ENCODE results near the gene RHBDF1. TPM values are rescaled to one million over a fixed set of nuclear protein-coding genes. Genes with fewer than 3 reads are reported as not detected.

Gene RHBDF1
- total and polyA plus RNA-seq, 2 of the 13 experiments (the other 11 are each of a cell fraction or from before 2014, with no cell fraction given) = 5.4 to 26.9 TPM

DNA sequence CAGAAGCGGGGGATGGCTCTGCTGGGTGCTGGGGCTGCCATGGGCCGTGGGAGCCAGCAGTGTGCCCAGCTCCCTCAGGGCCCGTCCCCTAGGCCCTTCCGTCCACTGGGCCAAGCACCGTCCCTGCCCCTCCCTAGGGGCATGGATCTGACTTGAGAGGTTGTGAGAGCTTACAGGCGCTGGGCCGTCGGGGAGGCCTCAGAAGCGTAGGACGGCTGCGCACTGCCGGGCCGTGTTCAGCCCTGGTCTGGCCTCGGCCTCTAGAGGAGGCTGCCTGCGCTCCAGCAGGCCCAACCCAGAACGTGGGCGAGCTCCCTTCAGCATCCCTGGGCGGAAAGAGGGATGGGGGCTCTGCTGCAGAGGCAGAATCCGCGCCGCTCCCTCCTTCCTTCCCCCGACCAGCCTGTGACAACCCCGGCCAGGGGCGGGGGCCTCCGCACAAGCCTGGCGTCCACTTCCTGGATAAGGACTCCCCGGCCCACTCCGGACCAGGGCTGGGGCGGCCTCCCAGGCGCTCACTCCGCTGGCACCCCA lies 4.9 kb upstream of the RHBDF1 start (continued):
- TF ChIP-seq, protein P1, sequence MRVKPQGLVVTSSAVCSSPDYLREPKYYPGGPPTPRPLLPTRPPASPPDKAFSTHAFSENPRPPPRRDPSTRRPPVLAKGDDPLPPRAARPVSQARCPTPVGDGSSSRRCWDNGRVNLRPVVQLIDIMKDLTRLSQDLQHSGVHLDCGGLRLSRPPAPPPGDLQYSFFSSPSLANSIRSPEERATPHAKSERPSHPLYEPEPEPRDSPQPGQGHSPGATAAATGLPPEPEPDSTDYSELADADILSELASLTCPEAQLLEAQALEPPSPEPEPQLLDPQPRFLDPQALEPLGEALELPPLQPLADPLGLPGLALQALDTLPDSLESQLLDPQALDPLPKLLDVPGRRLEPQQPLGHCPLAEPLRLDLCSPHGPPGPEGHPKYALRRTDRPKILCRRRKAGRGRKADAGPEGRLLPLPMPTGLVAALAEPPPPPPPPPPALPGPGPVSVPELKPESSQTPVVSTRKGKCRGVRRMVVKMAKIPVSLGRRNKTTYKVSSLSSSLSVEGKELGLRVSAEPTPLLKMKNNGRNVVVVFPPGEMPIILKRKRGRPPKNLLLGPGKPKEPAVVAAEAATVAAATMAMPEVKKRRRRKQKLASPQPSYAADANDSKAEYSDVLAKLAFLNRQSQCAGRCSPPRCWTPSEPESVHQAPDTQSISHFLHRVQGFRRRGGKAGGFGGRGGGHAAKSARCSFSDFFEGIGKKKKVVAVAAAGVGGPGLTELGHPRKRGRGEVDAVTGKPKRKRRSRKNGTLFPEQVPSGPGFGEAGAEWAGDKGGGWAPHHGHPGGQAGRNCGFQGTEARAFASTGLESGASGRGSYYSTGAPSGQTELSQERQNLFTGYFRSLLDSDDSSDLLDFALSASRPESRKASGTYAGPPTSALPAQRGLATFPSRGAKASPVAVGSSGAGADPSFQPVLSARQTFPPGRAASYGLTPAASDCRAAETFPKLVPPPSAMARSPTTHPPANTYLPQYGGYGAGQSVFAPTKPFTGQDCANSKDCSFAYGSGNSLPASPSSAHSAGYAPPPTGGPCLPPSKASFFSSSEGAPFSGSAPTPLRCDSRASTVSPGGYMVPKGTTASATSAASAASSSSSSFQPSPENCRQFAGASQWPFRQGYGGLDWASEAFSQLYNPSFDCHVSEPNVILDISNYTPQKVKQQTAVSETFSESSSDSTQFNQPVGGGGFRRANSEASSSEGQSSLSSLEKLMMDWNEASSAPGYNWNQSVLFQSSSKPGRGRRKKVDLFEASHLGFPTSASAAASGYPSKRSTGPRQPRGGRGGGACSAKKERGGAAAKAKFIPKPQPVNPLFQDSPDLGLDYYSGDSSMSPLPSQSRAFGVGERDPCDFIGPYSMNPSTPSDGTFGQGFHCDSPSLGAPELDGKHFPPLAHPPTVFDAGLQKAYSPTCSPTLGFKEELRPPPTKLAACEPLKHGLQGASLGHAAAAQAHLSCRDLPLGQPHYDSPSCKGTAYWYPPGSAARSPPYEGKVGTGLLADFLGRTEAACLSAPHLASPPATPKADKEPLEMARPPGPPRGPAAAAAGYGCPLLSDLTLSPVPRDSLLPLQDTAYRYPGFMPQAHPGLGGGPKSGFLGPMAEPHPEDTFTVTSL (CRISPR knock-in tag; IDR thresholded peaks at IDR 0.05; ENCODE audit: borderline replicate concordance) = 0 out of 2 replicates have a peak, but pooled peaks have one; percentile 33
- TF ChIP-seq, protein P2, sequence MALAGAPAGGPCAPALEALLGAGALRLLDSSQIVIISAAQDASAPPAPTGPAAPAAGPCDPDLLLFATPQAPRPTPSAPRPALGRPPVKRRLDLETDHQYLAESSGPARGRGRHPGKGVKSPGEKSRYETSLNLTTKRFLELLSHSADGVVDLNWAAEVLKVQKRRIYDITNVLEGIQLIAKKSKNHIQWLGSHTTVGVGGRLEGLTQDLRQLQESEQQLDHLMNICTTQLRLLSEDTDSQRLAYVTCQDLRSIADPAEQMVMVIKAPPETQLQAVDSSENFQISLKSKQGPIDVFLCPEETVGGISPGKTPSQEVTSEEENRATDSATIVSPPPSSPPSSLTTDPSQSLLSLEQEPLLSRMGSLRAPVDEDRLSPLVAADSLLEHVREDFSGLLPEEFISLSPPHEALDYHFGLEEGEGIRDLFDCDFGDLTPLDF (CRISPR knock-in tag; IDR thresholded peaks at IDR 0.05) = no peak
- no peak for TF ChIP-seq ZFP37 (CRISPR knock-in tag; IDR thresholded peaks at IDR 0.05; ENCODE audit: borderline replicate concordance)
- no peak for TF ChIP-seq POLR2A (IDR thresholded peaks at IDR 0.05; ENCODE audit: insufficient read depth in 1 of 2, low read depth in 2 of 2, low read length in 2 of 2)
- TF ChIP-seq ZKSCAN8 (CRISPR knock-in tag; IDR thresholded peaks at IDR 0.05; ENCODE audit: borderline replicate concordance) = no peak
- TF ChIP-seq, protein P3, sequence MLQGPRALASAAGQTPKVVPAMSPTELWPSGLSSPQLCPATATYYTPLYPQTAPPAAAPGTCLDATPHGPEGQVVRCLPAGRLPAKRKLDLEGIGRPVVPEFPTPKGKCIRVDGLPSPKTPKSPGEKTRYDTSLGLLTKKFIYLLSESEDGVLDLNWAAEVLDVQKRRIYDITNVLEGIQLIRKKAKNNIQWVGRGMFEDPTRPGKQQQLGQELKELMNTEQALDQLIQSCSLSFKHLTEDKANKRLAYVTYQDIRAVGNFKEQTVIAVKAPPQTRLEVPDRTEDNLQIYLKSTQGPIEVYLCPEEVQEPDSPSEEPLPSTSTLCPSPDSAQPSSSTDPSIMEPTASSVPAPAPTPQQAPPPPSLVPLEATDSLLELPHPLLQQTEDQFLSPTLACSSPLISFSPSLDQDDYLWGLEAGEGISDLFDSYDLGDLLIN (CRISPR knock-in tag; IDR thresholded peaks at IDR 0.05; ENCODE audit: borderline replicate concordance) = no peak
- TF ChIP-seq ZNF337 (CRISPR knock-in tag; IDR thresholded peaks at IDR 0.05; ENCODE audit: borderline replicate concordance, low read depth) = 0 out of 2 replicates have a peak, but pooled peaks have one; percentile 29
- TF ChIP-seq, protein P4, sequence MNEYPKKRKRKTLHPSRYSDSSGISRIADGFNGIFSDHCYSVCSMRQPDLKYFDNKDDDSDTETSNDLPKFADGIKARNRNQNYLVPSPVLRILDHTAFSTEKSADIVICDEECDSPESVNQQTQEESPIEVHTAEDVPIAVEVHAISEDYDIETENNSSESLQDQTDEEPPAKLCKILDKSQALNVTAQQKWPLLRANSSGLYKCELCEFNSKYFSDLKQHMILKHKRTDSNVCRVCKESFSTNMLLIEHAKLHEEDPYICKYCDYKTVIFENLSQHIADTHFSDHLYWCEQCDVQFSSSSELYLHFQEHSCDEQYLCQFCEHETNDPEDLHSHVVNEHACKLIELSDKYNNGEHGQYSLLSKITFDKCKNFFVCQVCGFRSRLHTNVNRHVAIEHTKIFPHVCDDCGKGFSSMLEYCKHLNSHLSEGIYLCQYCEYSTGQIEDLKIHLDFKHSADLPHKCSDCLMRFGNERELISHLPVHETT (CRISPR knock-in tag; conservative IDR thresholded peaks at IDR 0.05) = no peak
- TF ChIP-seq, protein P5, sequence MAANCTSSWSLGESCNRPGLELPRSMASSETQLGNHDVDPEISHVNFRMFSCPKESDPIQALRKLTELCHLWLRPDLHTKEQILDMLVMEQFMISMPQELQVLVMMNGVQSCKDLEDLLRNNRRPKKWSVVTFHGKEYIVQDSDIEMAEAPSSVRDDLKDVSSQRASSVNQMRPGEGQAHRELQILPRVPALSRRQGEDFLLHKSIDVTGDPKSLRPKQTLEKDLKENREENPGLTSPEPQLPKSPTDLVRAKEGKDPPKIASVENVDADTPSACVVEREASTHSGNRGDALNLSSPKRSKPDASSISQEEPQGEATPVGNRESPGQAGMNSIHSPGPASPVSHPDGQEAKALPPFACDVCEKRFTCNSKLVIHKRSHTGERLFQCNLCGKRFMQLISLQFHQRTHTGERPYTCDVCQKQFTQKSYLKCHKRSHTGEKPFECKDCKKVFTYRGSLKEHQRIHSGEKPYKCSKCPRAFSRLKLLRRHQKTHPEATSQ (CRISPR knock-in tag; IDR thresholded peaks at IDR 0.05; ENCODE audit: borderline replicate concordance) = 0 out of 2 replicates have a peak, but pooled peaks have one; percentile 19
- no peak for TF ChIP-seq ZNF205 (CRISPR knock-in tag; IDR thresholded peaks at IDR 0.05)
- peak; percentile 74 for TF ChIP-seq ELF1 (CRISPR knock-in tag; IDR thresholded peaks at IDR 0.05)
- 0 out of 2 replicates have a peak, but pooled peaks have one; percentile 0 for TF ChIP-seq RXRB (CRISPR knock-in tag; IDR thresholded peaks at IDR 0.05; ENCODE audit: borderline replicate concordance)
- TF ChIP-seq PHF8 (CRISPR knock-in tag; IDR thresholded peaks at IDR 0.05) = peak; percentile 44; the same call in 1 of the 2 replicates
- TF ChIP-seq, protein P6, sequence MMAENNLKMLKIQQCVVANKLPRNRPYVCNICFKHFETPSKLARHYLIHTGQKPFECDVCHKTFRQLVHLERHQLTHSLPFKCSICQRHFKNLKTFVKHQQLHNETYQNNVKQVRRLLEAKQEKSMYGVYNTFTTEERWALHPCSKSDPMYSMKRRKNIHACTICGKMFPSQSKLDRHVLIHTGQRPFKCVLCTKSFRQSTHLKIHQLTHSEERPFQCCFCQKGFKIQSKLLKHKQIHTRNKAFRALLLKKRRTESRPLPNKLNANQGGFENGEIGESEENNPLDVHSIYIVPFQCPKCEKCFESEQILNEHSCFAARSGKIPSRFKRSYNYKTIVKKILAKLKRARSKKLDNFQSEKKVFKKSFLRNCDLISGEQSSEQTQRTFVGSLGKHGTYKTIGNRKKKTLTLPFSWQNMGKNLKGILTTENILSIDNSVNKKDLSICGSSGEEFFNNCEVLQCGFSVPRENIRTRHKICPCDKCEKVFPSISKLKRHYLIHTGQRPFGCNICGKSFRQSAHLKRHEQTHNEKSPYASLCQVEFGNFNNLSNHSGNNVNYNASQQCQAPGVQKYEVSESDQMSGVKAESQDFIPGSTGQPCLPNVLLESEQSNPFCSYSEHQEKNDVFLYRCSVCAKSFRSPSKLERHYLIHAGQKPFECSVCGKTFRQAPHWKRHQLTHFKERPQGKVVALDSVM (CRISPR knock-in tag; IDR thresholded peaks at IDR 0.05) = peak; percentile 98

Measured in HepG2 (cell line).